Natural killer cell treated with Interleukin-12 subunit alpha and Interleukin-12 subunit beta and Interleukin-15 and Interleukin-18, amount 100 ng/mL, for 72 hours (primary cell): Measurements from ENCODE around the gene SP8. TPM values are rescaled to one million over a fixed set of nuclear protein-coding genes. Genes with fewer than 3 reads are reported as not detected.
"Not testable (repeated sequence)": the region's sequence is repeated elsewhere in the genome, so short reads cannot be mapped to it uniquely, and the experiment has no call there.

ENCODE experiments used
- ATAC-seq, 2 donors: fragments of 150-1000 bp; cut with Tn5 transposase in 1 of 2; sonication (Bioruptor Pico), chemical (Tn5 transposase) in 1 of 2; 2 replicates each; pipeline ENCODE4 v1.10.0; 2021
- DNase-seq: peaks from one replicate; pipeline ENCODE4 v3.0.0; 2022; ENCODE audit warnings: low spot score
- H3K27ac Mint-ChIP-seq, 2 donors: 1 replicate in 1 of 2; 2 replicates in 1 of 2; pipeline ENCODE4 v1.8.0; 2022; ENCODE audit warnings: mixed read lengths in 2 of 2, mild to moderate bottlenecking in 1 of 2, moderate library complexity in 1 of 2
- H3K27me3 Mint-ChIP-seq, 2 donors: 1 replicate in 1 of 2; 2 replicates in 1 of 2; pipeline ENCODE4 v1.8.0; 2022; ENCODE audit warnings: mixed read lengths in 2 of 2
- H3K36me3 Mint-ChIP-seq: one replicate; pipeline ENCODE4 v1.8.0; 2022; ENCODE audit warnings: mixed read lengths
- H3K4me1 Mint-ChIP-seq, 2 donors: 1 replicate in 1 of 2; 2 replicates in 1 of 2; pipeline ENCODE4 v1.8.0; 2022; ENCODE audit warnings: low read depth in 2 of 2, mixed read lengths in 2 of 2, mild to moderate bottlenecking in 1 of 2
- H3K4me3 Mint-ChIP-seq: one replicate; pipeline ENCODE4 v1.8.0; 2022; ENCODE audit warnings: mixed read lengths
- H3K9me3 Mint-ChIP-seq: 2 replicates; pipeline ENCODE4 v1.8.0; 2022; ENCODE audit warnings: mixed read lengths
- total RNA-seq, 2 donors: library from RNA; stranded (reverse); gene quantifications; one replicate each; pipeline ENCODE4 v1.2.3, GENCODE V29; 2022

Gene SP8
- total RNA-seq, result not detected

GRCh38 chr7:20786779-20787659, at the start of gene SP8:
Gene SP8, minus strand, starts transcription at chr7:20786886. Its CDS starts 88 bp downstream, at chr7:20786798.
- Mint-ChIP-seq H3K36me3 (peaks cover 36% of the 10 kb centered on the region), H3K9me3 (peaks cover 4% of the 10 kb centered on the region), H3K27me3 (peaks cover 47 to 71% of the 10 kb centered on the region in 2 donors), H3K4me1 (peaks cover 17 to 29% of the 10 kb centered on the region in 2 donors), H3K27ac (peak within 1 kb of the TSS in 1 of 2 donors; percentile 18), H3K4me3 (peak within 1 kb of the TSS; percentile 67)
- no peak for DNase-seq
- peak; percentile 60 to 67 for ATAC-seq

- not testable (repeated sequence) for H3K36me3 Mint-ChIP-seq, H3K9me3 Mint-ChIP-seq, ATAC-seq, H3K4me3 Mint-ChIP-seq, H3K27me3 Mint-ChIP-seq, H3K4me1 Mint-ChIP-seq, H3K27ac Mint-ChIP-seq, DNase-seq
Measured at GRCh38 chr7:20836424-20836823, 49.7 kb upstream of the SP8 start.

- H3K9me3 Mint-ChIP-seq, result peaks cover 3% of the 10 kb centered on the region
- no peak for DNase-seq
- H3K27ac Mint-ChIP-seq, result no peak overlapping the region
- H3K36me3 Mint-ChIP-seq, result no peaks in the 10 kb centered on the region
- no peak for ATAC-seq
- no peak overlapping the region for H3K4me3 Mint-ChIP-seq
- H3K27me3 Mint-ChIP-seq, result peaks cover 5 to 9% of the 10 kb centered on the region in 2 donors
- no peaks in the 10 kb centered on the region for H3K4me1 Mint-ChIP-seq
Measured at GRCh38 chr7:20835111-20835750, 48.5 kb upstream of the SP8 start.

GRCh38 chr7:20834656-20835055, 48.0 kb upstream of the SP8 start:
- H3K36me3 Mint-ChIP-seq, result no peaks in the 10 kb centered on the region
- DNase-seq (no peak), ATAC-seq (no peak)
- H3K9me3 Mint-ChIP-seq, result peaks cover 3% of the 10 kb centered on the region
- no peak overlapping the region for H3K4me3 Mint-ChIP-seq
- peaks cover 5 to 9% of the 10 kb centered on the region in 2 donors for H3K27me3 Mint-ChIP-seq
- H3K27ac Mint-ChIP-seq, result no peak overlapping the region
- H3K4me1 Mint-ChIP-seq, result no peaks in the 10 kb centered on the region

GRCh38 chr7:20831956-20832355, 45.3 kb upstream of the SP8 start:
- Mint-ChIP-seq H3K9me3 (peaks cover 3% of the 10 kb centered on the region), H3K4me1 (no peaks in the 10 kb centered on the region), H3K27ac (no peak overlapping the region), H3K27me3 (peaks cover 5 to 9% of the 10 kb centered on the region in 2 donors), H3K36me3 (no peaks in the 10 kb centered on the region), H3K4me3 (no peak overlapping the region)
- no peak for DNase-seq
- ATAC-seq, result no peak

GRCh38 chr7:20831451-20831850, 44.8 kb upstream of the SP8 start:
- DNase-seq, result no peak
- Mint-ChIP-seq H3K36me3 (no peaks in the 10 kb centered on the region), H3K27ac (no peak overlapping the region), H3K9me3 (peaks cover 3% of the 10 kb centered on the region), H3K4me1 (no peaks in the 10 kb centered on the region), H3K4me3 (no peak overlapping the region), H3K27me3 (peaks cover 5 to 9% of the 10 kb centered on the region in 2 donors)
- no peak for ATAC-seq

- no peak overlapping the region for H3K4me3 Mint-ChIP-seq
- ATAC-seq, result no peak
Measured at GRCh38 chr7:20828947-20829346, 42.3 kb upstream of the SP8 start.

GRCh38 chr7:20827172-20827571, 40.5 kb upstream of the SP8 start:
- no peak overlapping the region for H3K27ac Mint-ChIP-seq
- no peak for ATAC-seq
- no peak overlapping the region for H3K4me3 Mint-ChIP-seq
- H3K36me3 Mint-ChIP-seq, result no peaks in the 10 kb centered on the region
- no peaks in the 10 kb centered on the region for H3K4me1 Mint-ChIP-seq
- no peak for DNase-seq
- H3K27me3 Mint-ChIP-seq, result peaks cover 3 to 7% of the 10 kb centered on the region in 2 donors
- H3K9me3 Mint-ChIP-seq, result peaks cover 3% of the 10 kb centered on the region

More at GRCh38 chr7:20828947-20829346, 42.3 kb upstream of the SP8 start:
- Mint-ChIP-seq H3K36me3 (no peaks in the 10 kb centered on the region), H3K4me1 (no peaks in the 10 kb centered on the region), H3K27ac (no peak overlapping the region), H3K9me3 (peaks cover 3% of the 10 kb centered on the region), H3K27me3 (peaks cover 5 to 16% of the 10 kb centered on the region in 2 donors)
- no peak for DNase-seq

GRCh38 chr7:20826243-20826642, 39.6 kb upstream of the SP8 start:
- Mint-ChIP-seq H3K4me3 (no peak overlapping the region), H3K9me3 (peaks cover 3% of the 10 kb centered on the region), H3K27me3 (peaks cover 0 to 7% of the 10 kb centered on the region in 2 donors), H3K36me3 (no peaks in the 10 kb centered on the region), H3K27ac (no peak overlapping the region), H3K4me1 (no peaks in the 10 kb centered on the region)
- ATAC-seq, result no peak
- DNase-seq, result no peak

- Mint-ChIP-seq H3K4me1 (no peaks in the 10 kb centered on the region), H3K27me3 (peaks cover 0 to 7% of the 10 kb centered on the region in 2 donors), H3K9me3 (no peaks in the 10 kb centered on the region), H3K4me3 (no peak overlapping the region), H3K36me3 (no peaks in the 10 kb centered on the region), H3K27ac (no peak overlapping the region)
- no peak for DNase-seq
- no peak for ATAC-seq
Measured at GRCh38 chr7:20825555-20825954, 38.9 kb upstream of the SP8 start.

GRCh38 chr7:20821390-20821789, 34.7 kb upstream of the SP8 start:
- H3K9me3 Mint-ChIP-seq, DNase-seq, ATAC-seq, H3K27ac Mint-ChIP-seq, H3K27me3 Mint-ChIP-seq, H3K4me1 Mint-ChIP-seq, H3K4me3 Mint-ChIP-seq, H3K36me3 Mint-ChIP-seq: not testable (repeated sequence)

- no peaks in the 10 kb centered on the region for H3K27me3 Mint-ChIP-seq
- H3K4me3 Mint-ChIP-seq, result no peak overlapping the region
- no peak for DNase-seq
- H3K9me3 Mint-ChIP-seq, result no peaks in the 10 kb centered on the region
- H3K27ac Mint-ChIP-seq, result no peak overlapping the region
- no peaks in the 10 kb centered on the region for H3K36me3 Mint-ChIP-seq
- no peaks in the 10 kb centered on the region for H3K4me1 Mint-ChIP-seq
- no peak for ATAC-seq
Measured at GRCh38 chr7:20816372-20816959, 29.8 kb upstream of the SP8 start.

- Mint-ChIP-seq H3K9me3 (no peaks in the 10 kb centered on the region), H3K27ac (no peak overlapping the region), H3K4me1 (no peaks in the 10 kb centered on the region), H3K36me3 (no peaks in the 10 kb centered on the region), H3K27me3 (peaks cover 14 to 25% of the 10 kb centered on the region in 2 donors), H3K4me3 (no peak overlapping the region)
- no peak for DNase-seq
- ATAC-seq, result no peak
Measured at GRCh38 chr7:20804345-20804744, 17.7 kb upstream of the SP8 start.
